Stimulated activated CD4-positive, alpha-beta T cell treated with anti-CD3 and anti-CD28 coated beads, Interleukin-15, amount 100 ng/mL, for 48 hours (primary cell): ENCODE results near the gene WDR27.
A peak's percentile ranks its signal among the peaks of the same experiment; 100 is the strongest.
"Not testable (repeated sequence)": the region's sequence is repeated elsewhere in the genome, so short reads cannot be mapped to it uniquely, and the experiment has no call there.

Experiments
- DNase-seq, 2 donors: peaks; one replicate each; pipeline ENCODE4 v3.0.0-alpha.2; 2020; ENCODE audit warnings: low read depth in 2 of 2

WDR27 gene

DNA sequence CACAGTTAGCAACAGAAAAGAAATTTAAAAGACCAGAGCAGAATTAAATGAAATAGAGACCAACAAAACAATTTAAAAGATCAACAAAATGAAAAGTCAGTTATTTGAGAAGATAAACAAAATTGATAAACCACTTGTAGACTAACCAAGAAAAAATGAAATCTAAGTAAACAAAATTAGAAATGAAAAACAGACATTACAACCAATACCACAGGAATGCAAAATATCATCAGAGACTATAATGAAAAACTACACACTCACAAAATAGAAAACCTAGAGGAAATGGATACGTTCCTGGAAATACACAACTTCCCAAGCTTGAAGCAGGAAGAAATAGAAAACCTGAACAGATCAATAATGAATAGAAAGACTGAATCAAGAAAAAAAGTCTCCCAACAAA, 97.8 kb downstream of the WDR27 start:
- no peak for DNase-seq

DNA sequence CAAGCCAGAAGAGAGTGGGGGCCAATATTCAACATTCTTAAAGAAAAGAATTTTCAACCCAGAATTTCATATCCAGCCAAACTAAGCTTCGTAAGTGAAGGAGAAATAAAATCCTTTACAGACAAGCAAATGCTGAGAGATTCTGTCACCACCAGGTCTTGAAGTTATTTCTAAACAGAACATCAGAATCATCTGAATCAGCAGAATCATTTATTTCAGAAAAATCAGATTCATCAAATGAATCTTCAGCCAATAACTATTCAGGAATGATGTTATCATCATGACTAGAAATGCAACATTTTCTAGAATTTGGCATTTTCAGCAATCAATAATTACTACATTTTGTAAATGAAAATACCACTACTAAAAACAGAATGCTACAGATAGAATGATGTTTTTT, 100.7 kb downstream of the WDR27 start:
- DNase-seq: not testable (repeated sequence)

DNA sequence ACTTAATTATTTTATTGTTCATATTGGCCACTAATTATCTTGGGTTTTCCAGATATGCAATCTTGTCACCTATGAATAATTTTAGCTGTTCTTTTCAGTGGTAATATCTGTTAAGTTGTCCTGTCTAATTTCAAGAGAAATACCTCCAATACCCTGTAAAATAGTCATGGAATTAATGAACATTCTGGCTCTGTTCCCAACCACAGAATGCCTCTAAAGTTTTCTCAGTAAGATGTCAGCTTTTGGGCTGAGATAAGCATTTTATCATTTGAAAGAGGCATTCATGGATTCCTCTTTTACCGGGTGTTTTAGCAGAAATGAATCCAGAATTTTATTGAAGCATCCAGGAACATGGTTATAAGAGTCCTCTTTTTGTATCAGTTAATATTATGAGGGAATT, 109.3 kb downstream of the WDR27 start:
- DNase-seq: no peak

GRCh38 chr6:169591616-169592015, 110.2 kb downstream of the WDR27 start:
- DNase-seq: no peak

DNA sequence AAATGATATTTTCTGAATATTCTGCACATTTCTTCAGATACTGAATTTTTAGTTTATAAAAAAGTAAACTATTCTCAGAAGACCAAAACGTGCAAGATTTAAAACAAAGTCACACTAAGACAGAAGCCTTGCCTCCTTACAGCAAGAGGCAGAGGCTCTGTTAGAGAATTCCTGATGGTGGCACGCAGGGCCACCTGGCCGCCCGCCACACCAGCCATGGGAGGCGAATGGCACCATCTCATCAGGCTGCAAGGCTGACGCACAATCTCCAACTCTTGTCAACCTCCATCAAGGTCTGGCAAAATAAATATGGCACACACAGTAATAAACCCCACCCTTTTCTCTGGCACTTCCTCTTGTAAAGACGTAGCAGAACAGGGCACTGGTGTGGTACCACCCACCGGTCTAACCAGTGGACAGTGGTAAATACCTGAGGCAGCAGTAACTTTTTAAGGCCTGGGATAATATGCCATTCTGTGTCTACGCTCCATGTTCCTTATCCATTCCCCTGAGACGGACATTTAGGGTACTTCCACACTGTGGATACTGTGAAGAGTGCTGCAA, 111.4 kb downstream of the WDR27 start:
- DNase-seq: no peak

GRCh38 chr6:169589699-169590257, 112.1 kb downstream of the WDR27 start:
- DNase-seq: no peak

GRCh38 chr6:169589293-169589692, 112.5 kb downstream of the WDR27 start:
- peak in 1 of 2 donors; percentile 10 for DNase-seq

- DNase-seq: no peak
Observed at GRCh38 chr6:169587975-169588374, 113.9 kb downstream of the WDR27 start.

- DNase-seq: no peak
Observed at GRCh38 chr6:169583886-169584541, 117.8 kb downstream of the WDR27 start.

DNA sequence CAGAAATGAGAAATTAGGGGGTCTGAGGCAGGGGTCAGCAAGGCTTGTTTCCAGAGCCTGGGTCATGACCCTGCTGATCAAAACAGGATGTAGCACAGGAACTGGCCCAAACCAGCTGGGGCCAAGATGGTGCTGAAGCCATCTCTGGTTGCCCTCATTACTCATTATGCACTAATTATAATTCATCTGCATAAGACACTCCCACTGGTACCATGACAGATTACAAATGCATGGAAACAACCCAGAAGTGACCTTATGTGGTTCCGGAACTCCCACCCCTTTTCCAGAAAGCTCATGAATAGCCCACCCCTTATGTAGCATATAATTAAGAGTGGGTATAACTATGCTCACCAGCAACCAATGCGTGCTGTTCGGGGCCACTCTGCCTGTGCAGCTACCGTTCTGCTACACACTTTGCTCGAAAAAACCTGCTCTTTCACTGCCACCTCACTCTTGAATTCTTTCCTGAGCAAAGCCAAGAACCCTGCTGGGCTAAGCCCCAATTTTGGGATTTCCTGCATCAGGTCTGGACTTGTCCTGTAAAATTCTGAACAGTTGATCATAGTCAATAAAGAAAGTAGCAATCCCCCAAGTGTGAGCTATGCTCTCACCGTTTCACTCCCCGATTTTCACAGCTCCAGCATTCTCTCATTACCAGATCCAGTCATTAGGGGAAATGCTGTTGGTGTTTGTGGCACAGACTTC, 122.3 kb downstream of the WDR27 start:
- no peak for DNase-seq

DNA sequence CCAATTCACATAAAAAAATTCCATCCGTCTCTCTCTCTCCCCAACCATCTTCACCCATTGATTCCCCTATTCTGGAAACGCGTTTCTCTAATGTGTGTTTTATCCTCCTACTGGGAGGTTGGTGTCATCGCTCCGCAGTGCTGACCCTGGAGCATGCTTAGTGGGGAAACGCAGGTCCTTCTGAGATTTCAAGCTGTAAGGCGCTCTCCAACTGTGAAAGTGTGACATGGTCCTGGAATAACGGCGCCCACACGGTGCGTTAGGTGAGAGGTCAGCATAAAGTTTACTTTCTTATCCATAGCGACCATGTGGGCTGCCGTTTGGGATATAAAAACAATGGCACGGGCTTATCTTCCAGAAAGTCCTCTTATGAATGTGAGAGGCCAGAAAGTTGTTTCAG, 123.9 kb downstream of the WDR27 start:
- DNase-seq: no peak

- DNase-seq: no peak
Observed at GRCh38 chr6:169577236-169577635, 124.6 kb downstream of the WDR27 start.

DNA sequence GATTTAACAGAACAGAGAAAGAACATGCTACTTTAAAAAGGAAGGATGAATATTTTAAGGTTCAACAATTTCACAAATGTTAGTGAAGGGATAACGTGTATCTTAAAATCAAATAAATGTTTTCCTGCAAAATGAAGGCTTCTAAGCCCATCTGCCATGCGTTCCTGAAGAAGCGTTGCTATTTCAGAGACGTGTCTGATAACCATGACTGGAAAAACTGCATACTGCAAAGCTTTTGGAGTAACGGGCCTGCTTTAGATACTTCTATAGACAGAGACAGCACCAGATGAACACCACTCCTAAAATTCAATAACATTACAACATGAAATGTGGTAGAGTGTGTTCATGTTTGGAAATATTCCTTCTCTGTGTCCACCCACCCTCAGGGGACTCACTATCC, 126.0 kb downstream of the WDR27 start:
- no peak for DNase-seq

- DNase-seq: no peak
Observed at GRCh38 chr6:169575365-169575764, 126.5 kb downstream of the WDR27 start.

DNA sequence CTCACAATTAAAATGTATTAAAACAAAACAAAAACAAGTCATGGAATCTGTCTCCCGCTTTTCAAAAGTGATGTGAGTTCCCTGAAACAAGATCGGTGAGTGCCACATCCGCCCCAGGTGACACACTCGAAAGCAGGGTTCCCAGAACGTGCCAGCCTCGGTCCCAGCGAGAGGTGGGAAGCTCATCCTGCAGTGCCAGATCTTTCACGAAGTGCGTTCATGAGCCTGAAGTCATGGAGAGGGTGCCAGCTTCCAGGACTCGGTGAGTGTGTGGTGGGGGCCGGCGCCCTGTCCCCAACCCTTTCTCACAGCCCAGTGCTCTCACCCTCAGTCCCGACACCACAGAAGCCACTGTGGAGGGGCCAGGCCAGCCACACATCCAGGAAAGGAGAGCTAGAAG, 127.4 kb downstream of the WDR27 start:
- no peak for DNase-seq

DNA sequence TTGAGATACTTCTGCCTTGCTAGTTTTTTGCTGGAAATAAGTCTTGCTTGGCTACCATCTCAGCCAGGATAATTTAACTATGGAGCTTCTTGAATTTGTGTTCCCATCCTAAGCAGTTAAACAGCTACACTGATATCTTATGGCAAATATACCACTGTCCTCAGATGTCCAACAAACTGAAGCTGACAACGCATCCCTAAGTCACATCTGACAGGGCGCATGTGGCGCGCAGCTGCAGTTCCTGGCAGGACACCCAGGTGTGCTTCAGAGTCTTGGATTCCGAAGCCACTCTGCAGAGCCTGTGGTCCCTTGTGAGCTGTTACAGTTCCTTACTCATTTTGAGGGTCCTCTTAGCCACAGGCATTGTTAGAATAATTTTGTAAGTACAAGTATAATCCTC, 127.9 kb downstream of the WDR27 start:
- DNase-seq: no peak

DNA sequence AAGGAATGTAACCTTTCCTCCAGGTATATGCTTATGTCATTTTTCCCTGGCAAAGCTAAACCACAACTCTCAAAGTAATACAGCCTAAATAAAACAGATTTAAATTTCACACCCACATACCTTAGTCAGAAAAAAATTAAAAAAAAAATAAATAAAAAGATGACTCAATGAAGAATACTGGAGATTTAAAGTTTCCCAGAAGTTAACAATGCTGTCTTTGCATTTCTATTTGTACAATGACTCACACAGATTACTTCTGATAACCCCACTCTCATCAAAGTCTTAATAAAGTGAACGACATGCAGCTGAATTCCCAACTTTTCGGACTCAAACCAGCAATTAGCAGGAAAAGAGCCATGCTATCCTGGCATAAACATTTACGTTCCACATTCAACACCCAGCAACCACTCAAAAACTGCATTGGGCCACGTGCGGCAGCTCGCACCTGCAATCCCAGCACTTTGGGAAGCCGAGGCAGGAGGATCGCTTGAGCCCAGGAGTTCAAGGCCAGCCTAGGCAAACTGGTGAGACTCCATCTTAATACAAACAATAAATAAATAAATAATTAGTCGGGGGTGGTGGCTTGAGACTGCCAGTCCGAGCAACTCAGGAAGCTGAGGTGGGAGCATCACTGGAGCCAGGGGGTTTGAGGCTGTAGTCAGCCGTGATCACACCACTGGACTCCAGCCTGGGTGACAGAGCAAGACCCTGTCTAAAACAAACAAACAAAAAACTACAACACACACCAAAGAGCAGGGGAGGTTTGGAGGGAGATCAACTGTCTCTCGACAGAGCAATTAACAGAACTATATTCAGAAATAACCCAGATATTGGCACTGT, 130.5 kb downstream of the WDR27 start:
- no peak for DNase-seq

DNA sequence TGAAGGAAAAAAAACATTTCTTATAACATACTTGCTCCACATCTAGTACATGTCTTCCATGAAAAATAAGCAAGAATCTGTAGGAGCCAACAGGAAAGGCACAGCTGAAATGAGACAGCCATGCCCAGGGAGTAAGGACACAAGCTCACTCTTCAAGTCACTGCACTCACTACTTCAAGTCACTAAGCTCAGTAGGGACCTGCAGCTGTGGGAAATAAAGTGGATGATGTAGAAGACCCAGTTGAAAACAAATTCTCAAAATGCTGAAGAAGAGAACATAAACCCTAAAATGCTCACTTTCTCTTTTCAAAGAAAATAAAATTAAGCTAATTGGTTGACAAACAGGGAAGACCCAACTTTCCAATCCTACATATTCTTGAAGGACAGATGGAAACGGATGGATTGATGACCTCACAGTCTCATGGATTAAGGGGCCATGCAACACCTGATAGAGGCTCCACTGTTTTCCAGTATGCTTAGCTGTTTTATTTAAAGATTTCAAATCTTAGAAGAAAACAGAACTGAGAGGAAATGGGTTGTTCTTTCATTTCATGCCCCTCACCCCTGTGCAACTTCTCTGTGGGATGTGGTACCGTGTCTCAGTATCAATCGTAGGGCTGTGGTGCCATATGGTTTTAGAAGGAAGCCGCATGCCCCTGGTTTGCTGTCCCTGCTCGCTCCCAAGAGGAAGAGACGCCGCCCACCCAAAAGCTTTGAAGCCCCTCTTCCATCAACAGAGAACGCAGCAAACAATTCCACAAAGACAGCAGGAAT, 133.3 kb downstream of the WDR27 start:
- DNase-seq: no peak

GRCh38 chr6:169567819-169568218, 134.0 kb downstream of the WDR27 start:
- DNase-seq: no peak

DNA sequence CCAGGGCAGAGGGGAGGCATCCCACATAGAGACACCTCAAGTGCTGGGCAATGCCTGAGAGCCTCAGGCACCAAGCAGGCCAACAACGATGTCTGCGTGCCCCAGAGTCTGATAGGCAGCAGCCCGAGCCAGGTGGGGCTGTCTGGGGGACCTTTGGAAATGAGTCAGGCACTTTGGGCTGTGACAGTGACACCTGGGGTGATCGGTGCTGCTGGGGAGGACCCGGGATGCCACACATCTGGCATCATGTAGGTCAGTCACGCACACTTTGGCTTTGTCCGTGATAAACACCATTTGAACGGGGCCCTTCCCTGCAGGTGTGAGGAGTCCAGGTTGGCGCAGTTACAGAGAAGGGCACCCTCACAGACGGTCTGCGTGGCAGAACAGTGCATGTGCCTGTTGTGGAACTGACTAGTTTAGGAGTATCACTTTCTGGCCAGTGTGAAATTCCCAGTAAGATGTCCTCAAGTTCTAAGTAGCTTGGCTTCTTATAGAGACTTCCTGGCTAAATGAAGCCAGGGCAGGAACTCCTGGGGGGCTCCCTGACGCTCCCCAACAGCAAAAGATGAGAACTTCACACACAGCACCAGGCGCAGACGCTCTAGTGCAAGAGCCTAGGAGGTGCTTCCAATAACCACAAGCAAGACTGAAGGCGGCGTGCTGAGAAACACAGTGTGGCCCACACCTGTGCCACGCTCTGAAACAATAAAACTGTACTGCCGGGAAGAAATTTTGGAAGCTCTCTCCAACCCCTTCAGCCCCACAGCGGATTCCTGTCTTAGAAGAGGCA, 134.7 kb downstream of the WDR27 start:
- no peak for DNase-seq

DNA sequence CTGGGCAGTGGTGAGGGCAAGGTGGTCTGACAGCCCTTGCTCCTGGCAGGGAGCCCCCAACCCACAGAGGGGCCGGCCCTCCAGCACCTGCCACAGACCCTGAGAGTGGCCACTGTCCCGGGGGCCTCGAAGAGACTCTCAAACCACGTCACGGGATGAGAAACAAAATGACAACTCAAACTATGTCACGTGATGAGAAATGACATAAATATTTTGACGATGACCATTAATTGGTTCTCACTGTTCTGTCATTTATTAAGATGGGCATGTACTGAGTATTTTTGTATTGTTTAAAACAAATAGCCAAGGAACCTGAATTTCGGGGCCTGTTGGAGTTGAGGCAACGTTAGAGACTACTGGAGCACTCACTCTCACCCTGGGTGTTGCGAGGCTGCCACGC, 135.5 kb downstream of the WDR27 start:
- DNase-seq: no peak
